Right forelimb (tissue), 1 donor: Measurements from ENCODE around the gene EMC1.
"Not testable (repeated sequence)": the region's sequence is repeated elsewhere in the genome, so short reads cannot be mapped to it uniquely, and the experiment has no call there.

Source experiments
- DNase-seq: peaks from one replicate; pipeline ENCODE4 v3.0.0-alpha.2; 2018

The EMC1 gene

GRCh38 chr1:19186001-19186400, 65.3 kb downstream of the EMC1 start:
- DNase-seq = no peak

GRCh38 chr1:19182223-19182622, 69.1 kb downstream of the EMC1 start:
- DNase-seq = no peak

- DNase-seq = not testable (repeated sequence)
These were observed 71.1 kb downstream of the EMC1 start for GRCh38 chr1:19180265-19180657.

GRCh38 chr1:19179597-19180264, 71.6 kb downstream of the EMC1 start:
- DNase-seq = no peak

- no peak for DNase-seq
These were observed 72.5 kb downstream of the EMC1 start for GRCh38 chr1:19178734-19179398.

GRCh38 chr1:19177811-19178210, 73.5 kb downstream of the EMC1 start:
- no peak for DNase-seq

- DNase-seq = no peak
These were observed 81.7 kb downstream of the EMC1 start for GRCh38 chr1:19169642-19170041.

- no peak for DNase-seq
These were observed 84.2 kb downstream of the EMC1 start for GRCh38 chr1:19167140-19167539.

- no peak for DNase-seq
These were observed 85.3 kb downstream of the EMC1 start for GRCh38 chr1:19166066-19166465.
